GM12865 (cell line): Measurements from ENCODE around the gene XPNPEP1.
A peak's percentile ranks its signal among the peaks of the same experiment; 100 is the strongest.
"Not testable (repeated sequence)": the region's sequence is repeated elsewhere in the genome, so short reads cannot be mapped to it uniquely, and the experiment has no call there.

Experiments
- DNase-seq: peaks from one replicate; pipeline ENCODE4 v3.0.0; 2010; ENCODE audit warnings: low read depth
- H3K4me3 ChIP-seq: 2 replicates; pipeline ENCODE4 v1.5.1; 2011; ENCODE audit warnings: mild to moderate bottlenecking, low read depth, low read length, control low read depth
- TF ChIP-seq, protein P1 (sequence below): IDR thresholded peaks from 2 replicates; pipeline ENCODE4 v1.5.1; 2011; ENCODE audit warnings: low read length, control low read depth, low read depth, inconsistent platforms; ENCODE audit not compliant: insufficient read depth; ENCODE audit errors: missing control alignments

The XPNPEP1 gene

DNA sequence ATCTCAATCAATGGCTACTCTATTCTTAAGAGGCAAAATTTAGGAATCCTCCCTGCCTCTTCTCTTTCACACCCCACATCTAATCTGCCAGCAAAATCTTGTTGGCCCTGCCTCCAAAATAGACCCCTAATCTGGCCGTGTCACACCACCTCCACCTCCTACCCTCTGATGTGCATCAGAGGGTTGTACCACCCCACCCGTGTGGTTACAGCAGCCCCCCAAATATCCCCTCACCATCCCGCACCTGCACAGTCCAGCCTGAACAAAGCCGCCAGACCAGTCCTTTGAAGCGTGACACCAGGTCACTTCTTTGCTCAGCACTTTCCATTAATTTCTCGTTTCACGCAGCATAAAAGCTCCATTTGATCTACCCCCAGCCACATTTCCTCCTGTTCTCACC, 776 bp upstream of the XPNPEP1 start:
- TF ChIP-seq, protein P1, sequence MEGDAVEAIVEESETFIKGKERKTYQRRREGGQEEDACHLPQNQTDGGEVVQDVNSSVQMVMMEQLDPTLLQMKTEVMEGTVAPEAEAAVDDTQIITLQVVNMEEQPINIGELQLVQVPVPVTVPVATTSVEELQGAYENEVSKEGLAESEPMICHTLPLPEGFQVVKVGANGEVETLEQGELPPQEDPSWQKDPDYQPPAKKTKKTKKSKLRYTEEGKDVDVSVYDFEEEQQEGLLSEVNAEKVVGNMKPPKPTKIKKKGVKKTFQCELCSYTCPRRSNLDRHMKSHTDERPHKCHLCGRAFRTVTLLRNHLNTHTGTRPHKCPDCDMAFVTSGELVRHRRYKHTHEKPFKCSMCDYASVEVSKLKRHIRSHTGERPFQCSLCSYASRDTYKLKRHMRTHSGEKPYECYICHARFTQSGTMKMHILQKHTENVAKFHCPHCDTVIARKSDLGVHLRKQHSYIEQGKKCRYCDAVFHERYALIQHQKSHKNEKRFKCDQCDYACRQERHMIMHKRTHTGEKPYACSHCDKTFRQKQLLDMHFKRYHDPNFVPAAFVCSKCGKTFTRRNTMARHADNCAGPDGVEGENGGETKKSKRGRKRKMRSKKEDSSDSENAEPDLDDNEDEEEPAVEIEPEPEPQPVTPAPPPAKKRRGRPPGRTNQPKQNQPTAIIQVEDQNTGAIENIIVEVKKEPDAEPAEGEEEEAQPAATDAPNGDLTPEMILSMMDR: no peak
- no peak for DNase-seq
- peak overlapping the region; percentile 72 for H3K4me3 ChIP-seq

DNA sequence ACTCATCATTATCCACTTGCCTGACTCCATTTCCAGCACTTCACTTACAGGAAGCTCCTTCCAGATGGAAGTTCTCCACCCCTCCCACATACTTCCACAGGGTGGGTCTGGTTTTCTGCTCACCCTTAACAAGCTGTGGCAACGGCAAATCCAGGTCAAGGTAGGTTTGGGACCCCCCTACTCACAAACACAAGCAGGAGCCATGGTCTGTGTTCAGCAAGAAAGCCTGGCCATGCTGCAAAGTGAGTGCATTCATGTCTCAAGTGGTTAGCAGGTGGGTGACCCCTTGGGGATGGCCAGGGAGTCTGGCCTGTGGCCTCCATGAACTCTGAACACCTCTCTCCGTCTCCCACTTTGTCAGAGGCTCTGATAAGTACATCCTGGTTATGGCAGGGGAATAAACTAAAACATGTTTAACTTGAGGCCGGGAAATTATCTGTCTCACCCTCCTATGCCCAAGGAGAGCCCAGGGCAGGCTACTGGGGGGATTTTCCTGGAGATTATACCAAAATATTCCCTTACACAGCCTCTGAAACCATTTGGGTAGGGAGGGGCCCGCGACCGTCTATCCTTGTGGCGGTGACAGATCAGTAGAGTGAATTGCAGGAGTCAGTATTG, 844 bp downstream of the XPNPEP1 start:
- TF ChIP-seq, protein P1: no peak
- DNase-seq: no peak
- H3K4me3 ChIP-seq: peak overlapping the region; percentile 86

DNA sequence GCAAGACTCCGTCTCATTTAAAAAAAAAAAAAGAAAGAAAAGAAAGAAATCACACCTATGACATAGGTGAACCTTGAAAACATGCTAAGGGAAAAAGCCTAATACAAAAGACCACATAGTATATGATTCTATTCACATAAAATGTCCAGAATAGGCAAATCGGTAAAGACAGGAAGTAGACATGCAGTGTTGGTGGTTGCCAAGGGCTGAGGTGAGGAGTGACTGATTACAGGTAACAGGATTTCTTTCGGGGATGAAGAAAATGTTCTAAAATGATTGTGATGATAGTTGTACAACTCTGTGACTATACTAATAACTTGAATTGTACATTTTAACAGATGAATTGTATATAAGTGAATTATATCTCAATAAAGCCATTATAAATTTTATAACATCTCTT, 3.3 kb downstream of the XPNPEP1 start:
- H3K4me3 ChIP-seq: no peak overlapping the region
- TF ChIP-seq, protein P1: no peak
- no peak for DNase-seq

DNA sequence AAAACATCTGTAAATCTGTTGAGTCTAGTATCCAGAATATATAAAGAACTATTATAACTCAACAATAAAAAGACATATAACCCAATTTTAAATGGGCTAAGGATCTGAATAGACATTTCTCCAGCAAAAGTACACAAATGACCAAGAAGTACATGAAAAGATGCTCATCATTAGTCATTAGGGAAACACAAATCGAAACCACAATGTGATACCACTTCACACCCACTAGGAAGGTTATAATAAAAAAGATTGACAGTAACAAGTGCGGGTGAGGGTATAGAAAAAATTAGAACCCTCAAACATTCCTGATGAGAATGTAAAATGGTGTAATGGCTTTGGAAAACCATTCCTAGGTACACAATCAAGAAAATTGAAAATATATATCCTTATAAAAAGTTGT, 4.1 kb downstream of the XPNPEP1 start:
- DNase-seq: peak; percentile 34
- no peak overlapping the region for H3K4me3 ChIP-seq
- TF ChIP-seq, protein P1: no peak

DNA sequence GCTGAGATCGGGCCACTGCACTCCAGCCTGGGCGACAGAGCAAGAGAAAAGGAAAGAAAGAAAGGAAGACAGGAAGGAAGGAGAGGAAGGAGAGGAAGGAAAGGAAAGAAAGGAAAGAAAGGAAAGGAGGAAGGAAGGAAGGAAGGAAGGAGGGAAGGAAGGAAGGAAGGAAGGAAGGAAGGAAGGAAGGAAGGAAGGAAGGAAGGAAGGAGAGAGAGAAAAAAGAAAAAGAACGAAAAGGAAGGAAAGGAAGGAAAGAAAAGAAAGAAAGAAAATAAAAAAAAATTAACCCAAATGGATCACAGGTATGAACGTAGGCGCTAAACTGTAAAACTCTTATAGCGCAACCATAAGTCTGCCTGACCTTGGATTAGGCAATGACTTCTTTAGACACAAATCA, 4.6 kb downstream of the XPNPEP1 start:
- not testable (repeated sequence) for DNase-seq, H3K4me3 ChIP-seq

DNA sequence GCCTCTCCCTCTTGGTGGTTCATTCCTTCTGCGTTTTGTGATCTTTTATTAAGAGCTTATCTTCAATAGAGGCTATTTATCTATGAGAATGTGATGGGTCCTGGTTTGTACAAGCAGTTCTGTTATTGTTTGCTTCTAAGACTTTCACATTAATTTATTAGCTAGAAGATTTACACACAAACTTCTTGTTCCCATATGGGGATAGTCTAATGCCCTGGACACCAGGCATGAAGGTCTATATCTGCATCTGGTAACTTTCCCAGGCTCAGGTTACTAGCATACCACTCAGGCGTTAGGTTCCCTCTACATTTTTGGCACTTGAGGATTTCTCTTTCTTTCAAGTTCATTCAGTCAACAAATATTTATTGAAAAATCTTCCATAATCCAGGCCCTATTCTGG, 7.7 kb downstream of the XPNPEP1 start:
- TF ChIP-seq, protein P1: no peak
- DNase-seq: no peak
- H3K4me3 ChIP-seq: no peak overlapping the region

DNA sequence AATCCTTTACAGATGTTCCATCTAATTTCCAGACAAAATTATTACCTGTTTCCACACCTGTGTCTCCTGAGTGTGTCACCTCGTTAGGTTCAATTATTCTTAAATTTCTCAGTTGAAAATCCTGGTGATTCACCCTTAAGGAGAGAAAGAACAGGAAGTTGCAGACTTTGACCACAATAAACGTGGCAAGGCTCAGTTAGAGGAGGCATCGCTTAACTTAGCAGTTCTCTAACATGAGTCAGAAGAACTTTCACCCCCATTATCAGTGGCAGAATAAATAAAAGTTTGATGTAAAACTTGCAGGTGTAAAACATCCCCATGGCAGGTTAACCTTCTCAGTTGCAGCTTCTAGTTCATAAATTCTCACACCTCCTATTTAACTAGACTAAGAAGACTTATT, 8.3 kb downstream of the XPNPEP1 start:
- TF ChIP-seq, protein P1: no peak
- peak; percentile 51 for DNase-seq
- H3K4me3 ChIP-seq: no peak overlapping the region
